Suprapubic skin (tissue), 3 donors: ENCODE results near the gene CD9.

Experiments
- EP300 ChIP-seq: sonication (generic); formaldehyde crosslinking; IDR thresholded peaks from one replicate; pipeline ENCODE4 v1.6.1; 2017; ENCODE audit warnings: antibody characterized with exemption
- POLR2A ChIP-seq, 2 donors: fragments of 450-650 bp; IDR thresholded peaks; one replicate each; pipeline ENCODE4 v1.6.1; 2017; ENCODE audit warnings: antibody characterized with exemption in 2 of 2, mild to moderate bottlenecking in 2 of 2, moderate library complexity in 2 of 2
- TF ChIP-seq, protein P1 (sequence below), 2 donors: fragments of 200-600 bp in 1 of 2; fragments of 450-650 bp in 1 of 2; sonication (generic) in 1 of 2; IDR thresholded peaks; one replicate each; pipeline ENCODE4 v1.5.1; 2016 to 2019; ENCODE audit warnings: antibody characterized with exemption in 2 of 2, mild to moderate bottlenecking in 1 of 2, moderate library complexity in 1 of 2

DNA sequence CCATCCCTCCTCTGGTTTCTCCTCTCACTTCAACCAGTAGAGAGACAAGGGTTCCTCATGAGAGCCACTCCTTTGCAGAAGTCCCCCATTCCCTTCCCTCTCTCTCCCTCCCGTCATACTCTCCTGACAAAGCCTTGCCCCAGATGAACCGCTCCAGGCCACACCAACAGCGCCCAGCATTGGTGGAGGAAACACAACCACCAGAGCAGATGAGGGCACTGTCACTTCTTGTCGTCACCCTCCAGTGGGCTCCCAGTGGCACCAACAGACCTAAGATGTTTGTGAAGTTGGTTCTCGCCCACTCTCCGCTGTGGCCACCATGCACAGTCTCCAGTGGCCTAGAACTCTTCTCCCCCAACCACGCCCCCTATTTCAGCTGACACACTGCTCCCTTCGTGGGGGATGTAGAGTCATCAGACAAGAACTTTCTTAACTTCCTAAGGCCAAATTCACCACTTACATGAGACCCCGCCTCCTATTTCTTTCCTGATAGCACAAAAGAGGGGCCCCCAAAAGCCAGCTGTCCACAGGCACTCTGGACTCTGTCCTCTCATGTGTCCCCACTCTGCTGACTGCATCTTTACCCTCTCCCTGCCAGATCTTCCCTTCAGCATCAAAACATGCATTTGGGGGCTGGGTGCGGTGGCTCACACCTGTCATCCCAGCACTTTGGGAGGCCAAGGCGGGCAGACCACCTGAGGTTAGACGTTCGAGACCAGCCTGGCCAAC lies 81.0 kb downstream of the CD9 start:
- TF ChIP-seq, protein P1, sequence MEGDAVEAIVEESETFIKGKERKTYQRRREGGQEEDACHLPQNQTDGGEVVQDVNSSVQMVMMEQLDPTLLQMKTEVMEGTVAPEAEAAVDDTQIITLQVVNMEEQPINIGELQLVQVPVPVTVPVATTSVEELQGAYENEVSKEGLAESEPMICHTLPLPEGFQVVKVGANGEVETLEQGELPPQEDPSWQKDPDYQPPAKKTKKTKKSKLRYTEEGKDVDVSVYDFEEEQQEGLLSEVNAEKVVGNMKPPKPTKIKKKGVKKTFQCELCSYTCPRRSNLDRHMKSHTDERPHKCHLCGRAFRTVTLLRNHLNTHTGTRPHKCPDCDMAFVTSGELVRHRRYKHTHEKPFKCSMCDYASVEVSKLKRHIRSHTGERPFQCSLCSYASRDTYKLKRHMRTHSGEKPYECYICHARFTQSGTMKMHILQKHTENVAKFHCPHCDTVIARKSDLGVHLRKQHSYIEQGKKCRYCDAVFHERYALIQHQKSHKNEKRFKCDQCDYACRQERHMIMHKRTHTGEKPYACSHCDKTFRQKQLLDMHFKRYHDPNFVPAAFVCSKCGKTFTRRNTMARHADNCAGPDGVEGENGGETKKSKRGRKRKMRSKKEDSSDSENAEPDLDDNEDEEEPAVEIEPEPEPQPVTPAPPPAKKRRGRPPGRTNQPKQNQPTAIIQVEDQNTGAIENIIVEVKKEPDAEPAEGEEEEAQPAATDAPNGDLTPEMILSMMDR (IDR thresholded peaks at IDR 0.05) = no peak
- no peak for TF ChIP-seq EP300
- no peak for TF ChIP-seq POLR2A (IDR thresholded peaks at IDR 0.05)
